GM19463 (cell line): ENCODE data around the gene SEC11A.
"Not testable (repeated sequence)": the region's sequence is repeated elsewhere in the genome, so short reads cannot be mapped to it uniquely, and the experiment has no call there.

ENCODE experiments used
- ATAC-seq: cut with Tn5 transposase; IDR thresholded peaks from one replicate; pipeline ENCODE4 v1.9.1; 2021; ENCODE audit warnings: mild to moderate bottlenecking, moderate library complexity; ENCODE audit not compliant: unreplicated experiment

Gene SEC11A

DNA sequence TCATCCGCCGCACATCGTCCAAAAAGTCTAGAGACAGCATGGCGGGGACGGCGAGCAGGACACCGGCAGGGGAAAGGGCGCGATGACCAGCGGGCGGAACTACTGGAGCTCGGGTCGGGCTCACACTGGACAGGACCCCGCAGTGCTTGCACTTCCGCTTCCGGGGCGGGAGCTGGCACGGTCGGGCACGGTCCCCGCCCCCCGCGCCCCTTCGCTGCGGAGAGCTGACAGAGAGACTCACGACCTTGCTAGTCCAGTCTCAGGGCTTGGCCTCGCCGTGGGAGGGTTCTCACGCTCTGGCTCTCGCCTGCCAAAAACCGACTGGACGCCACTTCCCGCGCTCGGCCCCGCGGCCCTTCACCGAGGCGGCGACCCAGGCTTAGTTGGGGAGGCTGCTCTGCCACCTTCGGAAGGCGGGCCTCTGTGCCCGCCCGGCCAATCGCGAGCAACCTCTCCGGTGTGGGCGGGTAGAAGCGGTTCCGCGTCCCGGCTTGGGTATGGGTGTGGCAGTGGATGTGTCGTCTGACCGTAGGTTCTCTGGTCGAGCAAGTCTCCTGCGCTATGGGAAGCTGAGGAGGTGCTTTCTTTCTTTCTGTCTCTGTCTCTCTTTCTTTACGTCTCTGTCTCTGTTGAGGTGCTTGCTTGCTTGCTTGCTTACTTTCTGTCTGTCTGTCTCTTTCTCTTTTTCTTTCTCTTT lies at the start of gene SEC11A:
SEC11A (minus strand) TSS at position 104 of the 697 bp plus-strand sequence; CDS start at position 40, 64 bp downstream.
- ATAC-seq = peak; percentile 96

DNA sequence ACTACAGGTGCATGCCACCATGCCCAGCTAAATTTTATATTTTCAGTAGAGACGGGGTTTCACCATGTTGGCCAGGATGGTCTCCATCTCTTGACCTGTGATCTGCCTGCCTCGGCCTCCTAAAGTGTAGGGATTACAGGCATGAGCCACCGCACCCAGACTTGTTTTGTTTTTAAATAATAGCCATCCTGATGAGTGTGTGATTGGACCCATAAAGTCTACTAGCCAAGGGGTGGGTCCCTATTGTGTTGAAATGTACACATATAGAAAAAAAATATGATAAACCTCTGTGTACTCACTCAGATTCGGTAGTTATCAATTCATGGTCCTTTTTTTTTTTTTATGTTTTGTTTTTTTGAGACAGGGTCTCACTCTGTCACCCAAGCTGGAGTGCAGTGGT lies 49.7 kb upstream of the SEC11A start:
- no peak for ATAC-seq

DNA sequence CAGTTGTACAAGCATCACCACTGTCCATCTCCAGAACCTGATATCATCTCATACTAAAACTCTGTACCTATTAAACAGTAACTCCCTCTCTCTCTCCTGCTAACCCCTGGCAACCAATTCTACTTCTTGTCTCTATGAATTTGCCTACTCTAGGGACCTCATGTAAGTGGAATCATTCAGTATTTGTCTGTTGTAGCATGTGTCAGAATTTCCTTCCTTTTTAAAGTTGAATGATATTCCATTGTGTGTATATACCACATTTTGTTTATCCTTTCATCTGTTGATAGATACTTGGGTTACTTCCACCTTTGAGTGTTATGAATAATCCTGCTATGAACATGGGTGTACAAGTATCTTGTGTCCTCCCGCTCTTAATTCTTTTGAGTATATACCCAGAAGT lies 49.0 kb upstream of the SEC11A start:
- ATAC-seq = no peak

DNA sequence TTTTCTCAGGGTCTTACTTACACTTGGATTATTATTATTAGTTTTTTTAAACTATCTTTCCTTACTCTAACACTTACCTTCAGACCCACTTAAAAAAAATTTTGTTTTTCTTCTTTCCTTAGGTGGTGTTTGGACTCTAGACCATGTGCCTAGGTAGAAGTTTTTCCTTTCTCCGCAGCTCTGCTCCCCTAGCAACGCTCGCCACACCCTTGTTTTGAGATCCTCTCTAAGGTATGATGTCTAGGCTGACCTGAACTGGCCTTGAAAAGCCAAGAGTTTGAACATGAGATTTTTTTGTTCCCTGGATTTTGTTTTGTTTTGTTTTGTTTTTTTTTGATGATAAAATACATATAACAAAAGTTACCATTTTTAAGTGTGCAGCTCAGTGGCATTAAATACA lies 48.6 kb upstream of the SEC11A start:
- no peak for ATAC-seq

DNA sequence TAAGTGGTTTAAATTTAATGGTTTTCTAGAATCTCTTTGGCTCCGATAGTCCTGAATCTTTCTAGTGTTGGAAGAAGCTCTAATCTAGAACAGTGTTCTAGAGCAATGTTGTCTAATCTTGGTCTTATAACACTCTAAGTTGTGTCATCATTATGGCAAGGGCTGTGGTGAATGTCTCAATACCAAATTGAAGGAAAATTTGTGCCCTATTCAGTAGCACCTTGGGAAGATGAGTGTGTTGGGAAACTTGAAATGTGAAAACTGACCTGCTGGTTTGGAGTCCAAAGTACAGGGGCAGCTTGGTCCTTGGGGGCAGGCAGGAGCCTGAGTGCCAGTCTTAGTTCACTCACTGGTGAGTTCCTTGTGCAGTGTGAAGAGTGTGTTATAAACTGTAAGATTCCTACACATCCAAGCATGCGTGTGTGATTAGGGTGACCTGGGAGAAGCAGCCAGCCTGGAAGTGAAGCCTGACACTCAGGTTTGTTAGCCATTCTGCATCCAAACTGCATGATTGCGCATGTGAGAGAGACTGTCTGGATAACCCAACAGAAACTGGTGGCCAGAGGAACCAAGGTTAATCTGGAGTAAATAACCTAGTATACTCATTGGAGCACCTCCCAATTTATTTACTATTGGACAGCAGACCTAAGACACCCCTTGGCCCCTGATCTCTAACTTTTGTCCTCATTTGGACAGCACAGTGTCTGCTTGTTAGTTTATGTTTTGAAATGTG lies 47.1 kb upstream of the SEC11A start:
- ATAC-seq = no peak

DNA sequence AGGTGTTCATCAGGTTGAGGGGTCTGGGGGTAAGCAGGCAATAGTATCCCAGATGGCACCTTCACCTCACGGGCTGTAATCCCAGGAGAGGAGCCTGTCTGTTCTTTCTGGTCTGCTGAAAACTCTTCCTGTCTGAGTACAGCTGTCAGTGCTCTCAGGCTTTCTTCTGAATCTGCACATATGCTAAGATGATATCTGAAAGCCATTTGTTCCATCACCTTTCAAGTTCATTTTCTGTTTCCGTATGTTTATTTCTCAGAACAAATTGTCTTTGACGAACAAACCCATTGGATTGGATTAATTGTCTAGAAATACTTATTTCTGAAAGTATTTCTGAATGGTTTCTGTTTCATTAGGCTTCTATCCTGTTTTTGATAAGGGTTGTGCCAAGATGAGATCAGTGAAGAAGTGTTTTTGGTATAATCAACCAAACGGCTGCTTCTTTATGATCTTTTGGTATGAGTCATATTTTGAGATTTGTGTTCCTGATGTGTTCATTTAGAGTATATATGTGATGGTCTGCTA lies 45.7 kb upstream of the SEC11A start:
- peak; percentile 50 for ATAC-seq

DNA sequence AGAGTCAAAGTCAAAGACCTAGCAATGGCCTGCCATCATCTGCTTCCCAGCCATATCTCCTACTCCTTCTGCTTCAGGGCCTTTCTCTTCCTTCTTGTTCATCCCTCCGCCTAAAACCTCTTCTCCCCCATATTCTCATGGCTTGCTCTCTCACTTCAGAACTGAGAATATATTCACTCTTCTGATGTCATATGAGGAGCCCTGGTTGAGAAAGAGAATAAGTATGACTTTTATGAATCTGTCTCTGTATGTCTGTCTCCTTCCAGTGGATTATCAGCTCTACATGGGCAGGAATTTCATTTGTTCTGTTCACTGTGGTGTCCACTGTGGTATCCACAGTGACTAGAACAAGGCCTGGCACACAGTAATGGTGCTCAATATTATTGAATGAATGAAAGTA lies 44.3 kb upstream of the SEC11A start:
- no peak for ATAC-seq

DNA sequence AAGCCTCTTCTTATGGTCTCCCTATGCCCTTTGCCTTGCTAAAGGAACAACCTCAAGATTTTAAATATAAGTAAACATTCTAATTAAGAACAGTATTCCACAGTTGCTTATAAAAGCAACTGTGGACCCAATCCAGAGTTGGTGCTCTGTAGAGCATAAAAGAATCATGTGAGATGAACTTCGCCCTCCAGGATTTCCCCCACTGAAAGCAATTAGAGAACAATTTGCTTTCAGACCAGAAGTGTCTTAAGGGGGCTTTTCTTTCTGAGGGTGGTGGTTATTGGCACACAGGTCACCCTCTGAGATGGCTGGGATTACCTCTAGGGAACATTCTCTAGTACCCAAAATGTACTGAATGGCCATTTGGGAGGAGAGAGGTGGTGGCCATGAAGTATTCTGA lies 43.1 kb upstream of the SEC11A start:
- ATAC-seq = no peak

DNA sequence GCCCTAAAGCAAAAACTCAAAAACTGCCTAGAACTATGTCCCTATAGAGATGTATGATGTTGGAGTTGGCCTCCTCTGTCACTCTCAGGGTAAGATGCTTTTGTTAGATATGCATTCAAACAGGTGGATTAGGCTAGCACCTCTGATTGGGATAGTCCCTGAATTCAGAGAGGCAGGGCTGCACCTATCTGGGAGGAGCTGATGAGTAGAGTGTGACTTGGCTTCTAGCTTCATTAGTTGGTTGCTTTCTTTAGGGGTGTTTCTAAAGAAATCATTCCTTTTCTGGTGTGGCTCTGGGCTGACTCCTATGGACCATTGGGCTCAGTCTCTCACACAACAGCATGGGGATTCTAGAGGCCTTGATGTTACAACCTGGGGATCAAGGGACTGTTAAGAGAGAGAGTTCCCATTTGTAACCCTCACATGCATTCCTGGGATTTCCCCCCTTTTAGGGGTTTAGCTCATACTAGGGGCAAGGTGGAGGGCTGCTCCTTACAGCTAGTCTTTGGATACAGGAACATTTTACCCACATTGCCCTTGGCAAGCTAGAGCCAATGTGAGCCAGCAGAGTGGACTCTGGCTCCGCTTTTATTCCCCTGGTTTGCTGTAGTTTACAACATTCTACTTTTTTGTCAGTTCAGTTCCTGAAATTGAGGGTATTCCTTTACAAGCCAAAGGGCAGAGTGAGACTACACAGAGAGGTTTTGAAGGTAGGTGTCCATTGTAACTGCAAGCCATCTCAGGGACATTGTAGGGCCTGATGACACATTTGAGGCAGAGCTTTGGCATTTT lies 40.0 kb upstream of the SEC11A start:
- ATAC-seq = no peak

DNA sequence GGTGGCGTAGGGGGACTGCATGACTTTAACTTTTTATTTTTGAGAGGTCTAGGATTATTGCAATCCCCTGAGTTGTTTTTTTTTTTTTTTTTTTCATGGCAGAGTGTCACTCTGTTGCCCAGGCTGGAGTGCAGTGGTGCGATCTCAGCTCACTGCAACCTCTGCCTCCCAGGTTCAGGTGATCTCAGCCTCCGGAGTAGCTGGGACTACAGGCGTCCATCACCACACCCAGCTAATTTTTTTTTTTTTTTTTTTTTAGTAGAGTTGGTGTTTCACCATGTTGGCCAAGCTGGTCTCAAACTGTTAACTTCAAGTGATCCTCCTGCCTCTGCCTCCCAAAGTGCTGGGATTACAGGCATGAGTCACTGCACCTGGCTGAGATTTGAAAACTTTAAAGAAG lies 39.0 kb upstream of the SEC11A start:
- not testable (repeated sequence) for ATAC-seq

DNA sequence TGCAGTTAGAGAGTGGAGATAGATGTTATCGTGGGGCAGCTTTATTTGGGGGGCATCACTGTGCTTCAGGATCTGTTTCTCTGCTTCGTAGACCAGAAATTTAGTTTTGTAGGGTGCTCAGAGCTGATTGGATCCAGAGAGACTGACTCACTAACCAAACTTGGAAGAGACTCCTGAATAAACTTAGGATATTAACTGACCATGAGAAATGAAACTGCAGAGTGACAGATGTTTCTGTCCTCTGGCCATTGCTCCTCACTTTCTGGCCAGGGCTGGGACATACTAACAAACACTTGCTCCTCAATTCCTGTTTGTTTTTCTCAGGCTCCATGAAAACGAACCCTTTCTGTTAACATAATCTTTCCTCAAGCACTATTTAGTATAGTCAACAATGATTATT lies 36.8 kb upstream of the SEC11A start:
- no peak for ATAC-seq

DNA sequence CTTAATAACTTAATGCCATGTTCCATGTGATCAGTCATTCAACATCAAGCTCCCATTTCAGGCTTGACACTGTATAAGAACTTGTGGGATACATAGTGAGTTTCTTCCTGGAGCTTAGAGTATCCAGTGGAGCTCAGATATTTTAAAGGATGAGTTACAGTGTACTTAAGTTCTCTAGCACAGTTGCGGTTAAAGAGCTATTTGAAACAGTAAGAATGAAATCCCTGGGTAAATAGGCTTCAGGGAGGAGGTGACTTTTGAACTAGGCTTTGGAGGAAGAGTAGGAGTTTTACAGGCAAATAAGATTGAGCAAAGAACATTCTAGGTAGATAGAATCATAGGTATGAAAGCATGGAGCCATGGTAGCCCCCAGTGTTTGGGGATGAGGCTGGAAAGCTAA lies 36.3 kb upstream of the SEC11A start:
- ATAC-seq = no peak

DNA sequence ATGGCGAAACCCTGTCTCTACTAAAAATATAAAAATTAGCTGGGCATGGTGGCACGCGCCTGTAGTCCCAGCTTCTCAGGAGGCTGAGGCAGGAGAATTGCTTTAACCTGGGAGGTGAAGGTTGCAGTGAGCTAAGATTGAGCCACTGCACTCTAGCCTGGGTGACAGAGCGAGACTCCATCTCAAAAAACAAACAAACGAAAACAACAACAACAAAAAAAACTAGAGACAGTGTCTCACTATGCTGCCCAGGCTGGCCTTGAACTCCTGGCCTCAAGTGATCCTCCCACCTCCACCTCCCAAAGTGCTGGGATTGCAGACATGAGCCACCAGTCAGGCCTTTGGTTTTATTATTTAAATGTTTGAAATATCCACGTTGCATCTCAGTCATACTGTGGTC lies 35.8 kb upstream of the SEC11A start:
- not testable (repeated sequence) for ATAC-seq

DNA sequence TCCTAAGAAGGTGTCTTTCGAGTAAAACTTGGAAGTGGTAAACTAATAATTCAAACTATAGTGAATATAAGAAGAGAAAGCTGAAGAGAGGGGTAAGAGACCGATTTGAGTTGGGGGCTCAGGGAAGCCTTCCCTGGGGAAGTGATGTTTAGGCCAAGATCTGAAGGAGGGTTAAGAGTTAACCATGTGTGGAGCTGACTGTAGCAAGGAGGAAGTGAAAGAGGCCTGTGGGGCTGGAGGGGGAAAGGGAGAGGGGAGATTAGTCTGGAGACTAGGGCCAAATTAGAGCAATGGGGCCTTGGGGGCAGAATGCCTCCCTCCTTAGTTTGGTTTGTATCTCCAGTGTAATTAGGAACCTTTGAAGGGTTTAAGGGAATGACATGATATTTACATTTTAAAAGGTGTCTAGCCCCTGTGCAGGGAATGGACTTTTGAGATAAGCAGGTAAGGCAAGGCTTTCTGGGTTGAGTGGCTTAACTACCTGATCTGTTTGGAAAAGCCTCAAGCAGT lies 34.7 kb upstream of the SEC11A start:
- ATAC-seq = peak; percentile 23

DNA sequence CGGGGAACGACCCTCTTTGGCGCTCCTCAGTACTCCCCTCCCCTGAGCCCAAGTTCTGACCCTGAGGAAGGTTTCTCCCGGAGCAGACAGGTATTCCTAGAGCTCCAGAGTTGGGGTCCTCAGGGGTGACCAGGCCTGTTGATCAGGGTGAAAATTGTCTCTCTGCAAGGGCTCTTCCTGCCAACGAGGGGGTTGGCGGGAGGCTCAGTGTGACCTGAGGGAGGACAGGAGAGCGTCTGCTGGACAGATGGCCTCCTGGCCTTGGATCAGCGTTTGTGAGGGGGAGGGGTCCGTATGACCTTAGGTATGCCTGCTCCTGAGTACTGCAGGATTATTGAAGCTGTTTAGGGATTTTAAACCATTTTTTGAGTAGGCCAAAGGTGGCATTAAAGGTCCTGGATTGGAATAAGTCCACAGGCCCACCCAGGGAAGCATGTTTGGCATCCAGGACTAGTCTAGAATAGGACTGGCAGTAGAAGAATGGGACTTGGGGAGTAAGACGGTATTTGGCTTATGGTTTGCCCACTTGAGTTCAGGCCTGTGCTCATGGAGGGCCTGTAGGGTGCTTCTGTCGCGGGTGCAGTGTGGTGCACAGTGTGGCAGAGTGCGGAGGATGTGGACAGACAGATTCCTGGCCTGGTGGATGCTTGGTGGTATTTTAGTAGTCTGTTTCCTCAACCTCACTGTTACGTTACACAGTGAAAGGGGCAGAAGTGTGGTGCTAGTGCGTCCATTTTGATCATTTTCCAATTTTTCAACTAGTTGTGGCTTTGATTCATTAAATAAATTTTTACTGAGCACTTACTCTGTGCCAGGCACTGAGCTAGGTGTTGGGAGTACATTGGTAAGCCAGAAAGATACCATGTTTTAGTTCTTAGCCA lies 33.4 kb upstream of the SEC11A start:
- ATAC-seq = no peak

DNA sequence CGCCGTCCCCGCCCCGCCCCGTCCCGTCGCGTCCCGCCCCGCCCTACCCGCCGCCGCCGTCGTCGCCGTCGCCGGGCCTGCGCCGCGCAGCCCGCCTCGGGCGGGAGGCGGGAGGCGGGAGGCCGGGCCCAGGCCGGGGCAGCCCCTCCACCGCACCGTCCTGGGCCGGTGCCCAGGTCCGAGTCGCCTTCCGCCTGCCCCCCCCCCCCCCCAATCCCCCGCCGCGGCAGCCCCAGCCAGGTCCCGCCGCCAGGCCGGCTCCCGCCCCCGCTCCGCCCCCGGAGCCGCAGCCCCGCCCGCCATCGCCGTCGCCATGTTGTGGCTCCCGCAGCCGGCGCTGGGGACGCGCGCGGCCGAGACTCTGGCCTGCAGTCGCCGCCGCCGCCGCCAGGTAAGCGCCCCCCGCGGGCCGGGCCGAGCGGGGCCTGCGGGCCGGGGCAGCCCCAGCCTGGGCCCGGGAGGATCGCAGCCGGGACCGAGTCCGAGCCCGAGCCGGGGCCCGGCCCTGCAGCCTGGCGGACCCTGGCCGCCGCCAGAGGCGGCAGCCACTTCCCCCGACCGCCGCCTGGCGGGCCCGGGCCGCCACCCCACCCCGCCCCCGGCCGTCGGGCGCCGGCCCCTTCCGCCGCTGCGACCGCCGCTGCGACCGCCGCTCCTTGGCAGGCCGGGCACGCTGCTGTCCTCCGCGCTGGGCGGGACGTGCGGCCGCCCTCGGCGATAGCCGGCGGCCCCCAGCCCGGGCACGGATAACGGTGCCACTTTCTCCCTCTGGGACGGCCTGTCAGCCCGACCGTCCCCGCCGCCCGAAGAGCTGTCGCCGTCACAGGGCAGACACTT lies 32.6 kb upstream of the SEC11A start, which contains the start of gene ZNF592:
ZNF592 (plus strand) TSS at position 319 of the 837 bp plus-strand sequence. CDS start 34,084 bp downstream, outside the sequence.
- ATAC-seq = peak; percentile 56

DNA sequence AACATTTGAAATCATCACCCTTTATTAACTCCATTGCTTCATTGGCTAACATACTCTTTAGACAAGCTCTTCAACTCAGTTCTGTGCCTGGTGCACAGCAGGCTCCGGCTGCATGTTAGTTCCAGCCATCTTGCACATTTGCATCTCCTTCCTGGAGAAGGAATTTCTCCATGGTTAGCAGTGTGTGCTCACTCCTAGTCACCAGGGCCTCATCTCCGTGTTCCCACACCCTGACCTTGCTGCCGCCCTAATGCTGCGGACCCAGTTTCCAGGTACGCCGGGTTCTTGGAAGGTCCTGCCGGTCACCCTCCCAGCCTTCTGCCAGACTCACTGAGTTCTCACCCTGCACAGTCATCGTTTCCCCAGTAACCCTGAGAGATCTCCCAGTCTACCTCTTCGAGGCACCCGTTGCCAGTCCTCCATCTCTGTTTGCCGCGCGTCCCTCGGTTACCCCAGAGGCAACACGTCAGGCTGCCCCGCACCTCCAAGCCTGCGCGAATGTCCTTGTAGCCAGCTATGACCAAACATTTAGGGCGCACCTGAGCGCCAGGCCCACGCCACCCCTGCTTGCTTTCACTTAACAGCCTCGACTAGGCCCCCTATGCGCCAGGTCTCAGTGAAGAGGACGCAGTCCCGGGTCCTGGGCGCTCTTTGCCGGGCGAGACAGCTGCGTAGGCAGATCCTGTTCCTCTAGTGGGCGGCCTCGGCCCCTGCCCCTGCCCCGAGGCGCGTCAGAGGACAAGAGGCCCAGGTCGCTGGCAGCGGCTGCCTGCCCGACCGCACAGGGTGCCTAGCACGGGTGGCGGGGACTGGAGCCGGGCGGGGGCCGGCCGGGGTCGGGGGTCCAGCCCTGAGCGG lies 31.7 kb upstream of the SEC11A start:
- peak; percentile 47 for ATAC-seq

DNA sequence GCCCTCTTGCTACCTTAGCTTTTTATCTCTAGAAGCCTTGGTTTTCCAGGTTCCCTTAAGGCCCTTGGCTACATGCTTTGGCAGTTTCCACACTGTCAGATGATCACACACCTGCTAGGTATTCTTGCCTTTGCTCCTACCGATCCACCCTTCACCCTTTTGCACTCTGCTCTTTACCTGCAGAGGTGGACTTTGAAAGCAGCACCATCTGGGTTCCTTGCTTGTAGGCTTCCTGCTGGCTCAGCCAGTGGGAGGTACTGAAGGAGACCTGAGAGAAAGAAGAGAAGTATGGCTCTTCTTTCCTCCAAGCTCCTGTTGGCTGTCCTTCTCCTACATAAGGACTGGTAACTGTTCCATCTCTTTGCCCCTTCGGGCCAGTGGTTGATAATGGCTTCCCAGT lies 25.2 kb upstream of the SEC11A start:
- no peak for ATAC-seq
